Mucosa of stomach (tissue), 1 donor: ENCODE measurements around the gene SLC4A8.

Experiments used
- H3K27me3 ChIP-seq: one replicate; pipeline ENCODE4 v1.7.0; 2013; ENCODE audit warnings: mild to moderate bottlenecking, low read length; ENCODE audit not compliant: control insufficient read depth, insufficient read depth
- H3K36me3 ChIP-seq: one replicate; pipeline ENCODE4 v1.7.0; 2013; ENCODE audit warnings: low read length; ENCODE audit not compliant: control insufficient read depth, insufficient read depth
- H3K4me1 ChIP-seq: one replicate; pipeline ENCODE4 v1.7.0; 2013; ENCODE audit warnings: mild to moderate bottlenecking, low read length; ENCODE audit not compliant: control insufficient read depth, insufficient read depth
- H3K4me3 ChIP-seq: one replicate; pipeline ENCODE4 v1.7.0; 2013; ENCODE audit warnings: low read length
- H3K9ac ChIP-seq: one replicate; pipeline ENCODE4 v1.7.0; 2013; ENCODE audit warnings: mild to moderate bottlenecking, low read length, moderate library complexity
- H3K9me3 ChIP-seq: one replicate; pipeline ENCODE4 v1.7.0; 2013; ENCODE audit warnings: mild to moderate bottlenecking, low read length, moderate library complexity; ENCODE audit not compliant: control insufficient read depth
- donor health status: Pancreatic carcinoma.

The SLC4A8 gene

DNA sequence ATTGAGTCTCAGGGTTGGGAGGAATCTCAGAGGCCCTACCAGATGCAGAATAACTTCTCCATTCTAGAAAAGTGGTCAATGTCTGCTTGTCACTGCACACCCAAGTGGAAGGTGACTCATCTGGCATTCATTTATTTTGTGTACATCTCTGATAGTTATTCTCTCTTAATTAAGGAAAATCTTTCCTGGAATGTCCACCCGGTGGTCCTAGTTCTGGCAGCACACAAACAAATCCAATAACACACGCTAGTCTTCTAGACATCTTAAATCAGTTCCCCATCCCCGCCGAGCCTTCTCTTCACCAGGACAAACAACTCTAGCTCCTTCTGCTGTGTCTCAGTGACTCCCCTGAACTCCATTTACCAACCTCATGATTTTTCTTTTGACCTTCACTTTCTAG is 116.4 kb downstream of the SLC4A8 start:
- Histone ChIP-seq H3K4me3 (no peak overlapping the region), H3K27me3 (no peaks in the 10 kb centered on the region), H3K9me3 (no peaks in the 10 kb centered on the region), H3K36me3 (no peaks in the 10 kb centered on the region), H3K9ac (no peak overlapping the region), H3K4me1 (no peaks in the 10 kb centered on the region)

DNA sequence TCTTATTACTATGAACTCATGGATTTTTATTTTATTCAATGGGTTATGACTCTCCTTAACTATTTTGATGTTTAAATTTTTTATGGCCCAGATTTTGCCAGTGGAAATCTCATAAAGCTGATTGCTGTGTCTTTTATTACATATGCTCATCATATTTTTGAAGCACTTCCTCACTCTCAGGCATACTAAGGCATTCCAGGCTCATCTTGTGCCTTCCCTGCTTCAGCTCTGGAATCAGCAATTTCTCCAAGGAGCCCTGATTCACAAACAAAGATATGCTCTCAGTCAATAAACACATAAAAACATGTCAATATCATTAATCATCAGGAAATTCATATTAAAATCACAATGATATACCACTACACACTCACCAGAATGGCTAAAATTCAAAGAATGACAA is 121.5 kb downstream of the SLC4A8 start:
- no peaks in the 10 kb centered on the region for H3K27me3 ChIP-seq
- H3K9me3 ChIP-seq, result no peaks in the 10 kb centered on the region
- H3K4me3 ChIP-seq, result no peak overlapping the region
- H3K4me1 ChIP-seq, result no peaks in the 10 kb centered on the region
- H3K9ac ChIP-seq, result no peak overlapping the region
- H3K36me3 ChIP-seq, result no peaks in the 10 kb centered on the region

DNA sequence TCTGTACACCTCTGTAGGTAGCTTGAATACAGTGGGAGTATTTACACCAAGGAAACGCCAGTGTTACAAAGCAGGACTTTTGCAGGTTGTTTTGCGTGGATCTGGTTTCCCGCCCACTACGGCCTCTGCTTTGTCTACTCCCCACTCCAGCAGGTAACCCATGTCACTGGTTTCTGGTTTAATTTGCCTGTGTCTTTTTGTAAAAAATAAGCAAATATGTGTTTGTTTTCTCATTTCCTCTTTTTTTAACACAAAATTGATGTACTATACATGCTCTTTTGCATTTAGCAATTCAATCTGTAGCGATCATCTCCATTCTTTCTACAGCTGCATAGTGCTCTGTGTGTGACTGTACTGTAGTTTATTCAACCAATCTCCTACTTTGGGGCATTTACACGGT is 123.0 kb downstream of the SLC4A8 start:
- H3K27me3 ChIP-seq, result no peaks in the 10 kb centered on the region
- H3K9me3 ChIP-seq, result no peaks in the 10 kb centered on the region
- no peak overlapping the region for H3K4me3 ChIP-seq
- H3K9ac ChIP-seq, result no peak overlapping the region
- no peaks in the 10 kb centered on the region for H3K36me3 ChIP-seq
- no peaks in the 10 kb centered on the region for H3K4me1 ChIP-seq

DNA sequence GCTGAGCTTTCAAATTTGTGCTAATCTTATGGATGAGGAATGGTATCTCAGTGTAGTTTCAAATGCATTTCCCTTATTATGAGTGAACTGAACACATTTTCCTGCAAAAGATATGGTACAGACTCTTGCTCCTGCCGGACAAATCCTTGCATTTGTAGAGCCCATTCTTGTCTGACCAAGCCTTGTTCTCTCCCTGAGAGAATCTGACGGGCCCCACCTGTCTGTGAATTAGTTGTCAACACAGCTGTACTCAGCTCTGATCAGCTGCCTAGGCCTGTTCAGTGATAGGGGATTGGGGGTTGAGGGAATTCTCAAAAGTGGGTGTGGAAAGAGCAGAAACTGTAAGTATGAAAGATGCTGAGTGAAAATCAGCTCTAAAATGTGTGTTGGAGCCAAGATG is 123.6 kb downstream of the SLC4A8 start:
- no peaks in the 10 kb centered on the region for H3K27me3 ChIP-seq
- H3K9me3 ChIP-seq, result no peaks in the 10 kb centered on the region
- no peaks in the 10 kb centered on the region for H3K4me1 ChIP-seq
- H3K36me3 ChIP-seq, result no peaks in the 10 kb centered on the region
- H3K4me3 ChIP-seq, result no peak overlapping the region
- H3K9ac ChIP-seq, result no peak overlapping the region

DNA sequence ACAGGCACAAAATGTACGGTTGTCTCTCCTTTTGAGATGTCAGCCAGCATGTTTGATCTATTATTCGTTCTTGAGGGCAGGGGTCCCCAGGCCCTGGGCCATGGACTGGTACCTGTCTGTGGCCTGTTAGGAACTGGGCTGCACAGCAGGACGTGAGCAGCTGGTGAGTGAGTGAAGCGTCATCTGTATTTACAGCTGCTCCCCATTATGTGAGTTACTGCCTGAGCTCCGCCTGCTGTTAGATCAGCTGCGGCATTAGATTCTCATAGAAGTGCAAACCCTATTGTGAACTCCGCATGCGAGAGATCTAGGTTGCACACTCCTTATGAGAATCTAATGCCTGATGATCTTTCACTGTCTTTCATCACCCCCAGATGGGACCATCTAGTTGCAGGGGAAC is 125.0 kb downstream of the SLC4A8 start:
- Histone ChIP-seq H3K4me3 (no peak overlapping the region), H3K27me3 (no peaks in the 10 kb centered on the region), H3K9ac (no peak overlapping the region), H3K4me1 (no peaks in the 10 kb centered on the region), H3K9me3 (no peaks in the 10 kb centered on the region), H3K36me3 (no peaks in the 10 kb centered on the region)
